ENCODE results near the gene KRTAP29-1.

GRCh38 chr17:41302981-41303380 is 330 bp upstream of the KRTAP29-1 start:
- TF ChIP-seq, protein P1, sequence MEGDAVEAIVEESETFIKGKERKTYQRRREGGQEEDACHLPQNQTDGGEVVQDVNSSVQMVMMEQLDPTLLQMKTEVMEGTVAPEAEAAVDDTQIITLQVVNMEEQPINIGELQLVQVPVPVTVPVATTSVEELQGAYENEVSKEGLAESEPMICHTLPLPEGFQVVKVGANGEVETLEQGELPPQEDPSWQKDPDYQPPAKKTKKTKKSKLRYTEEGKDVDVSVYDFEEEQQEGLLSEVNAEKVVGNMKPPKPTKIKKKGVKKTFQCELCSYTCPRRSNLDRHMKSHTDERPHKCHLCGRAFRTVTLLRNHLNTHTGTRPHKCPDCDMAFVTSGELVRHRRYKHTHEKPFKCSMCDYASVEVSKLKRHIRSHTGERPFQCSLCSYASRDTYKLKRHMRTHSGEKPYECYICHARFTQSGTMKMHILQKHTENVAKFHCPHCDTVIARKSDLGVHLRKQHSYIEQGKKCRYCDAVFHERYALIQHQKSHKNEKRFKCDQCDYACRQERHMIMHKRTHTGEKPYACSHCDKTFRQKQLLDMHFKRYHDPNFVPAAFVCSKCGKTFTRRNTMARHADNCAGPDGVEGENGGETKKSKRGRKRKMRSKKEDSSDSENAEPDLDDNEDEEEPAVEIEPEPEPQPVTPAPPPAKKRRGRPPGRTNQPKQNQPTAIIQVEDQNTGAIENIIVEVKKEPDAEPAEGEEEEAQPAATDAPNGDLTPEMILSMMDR (tag by site-specific recombination; IDR thresholded peaks at IDR 0.05): no peak
- TF ChIP-seq, protein P2, sequence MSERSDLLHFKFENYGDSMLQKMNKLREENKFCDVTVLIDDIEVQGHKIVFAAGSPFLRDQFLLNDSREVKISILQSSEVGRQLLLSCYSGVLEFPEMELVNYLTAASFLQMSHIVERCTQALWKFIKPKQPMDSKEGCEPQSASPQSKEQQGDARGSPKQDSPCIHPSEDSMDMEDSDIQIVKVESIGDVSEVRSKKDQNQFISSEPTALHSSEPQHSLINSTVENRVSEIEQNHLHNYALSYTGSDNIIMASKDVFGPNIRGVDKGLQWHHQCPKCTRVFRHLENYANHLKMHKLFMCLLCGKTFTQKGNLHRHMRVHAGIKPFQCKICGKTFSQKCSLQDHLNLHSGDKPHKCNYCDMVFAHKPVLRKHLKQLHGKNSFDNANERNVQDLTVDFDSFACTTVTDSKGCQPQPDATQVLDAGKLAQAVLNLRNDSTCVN (tag by site-specific recombination; optimal IDR thresholded peaks at IDR 0.05): no peak
- TF ChIP-seq ZBTB7A (tag by site-specific recombination; IDR thresholded peaks at IDR 0.05; ENCODE audit: low read depth): no peak
- TF ChIP-seq, protein P3, sequence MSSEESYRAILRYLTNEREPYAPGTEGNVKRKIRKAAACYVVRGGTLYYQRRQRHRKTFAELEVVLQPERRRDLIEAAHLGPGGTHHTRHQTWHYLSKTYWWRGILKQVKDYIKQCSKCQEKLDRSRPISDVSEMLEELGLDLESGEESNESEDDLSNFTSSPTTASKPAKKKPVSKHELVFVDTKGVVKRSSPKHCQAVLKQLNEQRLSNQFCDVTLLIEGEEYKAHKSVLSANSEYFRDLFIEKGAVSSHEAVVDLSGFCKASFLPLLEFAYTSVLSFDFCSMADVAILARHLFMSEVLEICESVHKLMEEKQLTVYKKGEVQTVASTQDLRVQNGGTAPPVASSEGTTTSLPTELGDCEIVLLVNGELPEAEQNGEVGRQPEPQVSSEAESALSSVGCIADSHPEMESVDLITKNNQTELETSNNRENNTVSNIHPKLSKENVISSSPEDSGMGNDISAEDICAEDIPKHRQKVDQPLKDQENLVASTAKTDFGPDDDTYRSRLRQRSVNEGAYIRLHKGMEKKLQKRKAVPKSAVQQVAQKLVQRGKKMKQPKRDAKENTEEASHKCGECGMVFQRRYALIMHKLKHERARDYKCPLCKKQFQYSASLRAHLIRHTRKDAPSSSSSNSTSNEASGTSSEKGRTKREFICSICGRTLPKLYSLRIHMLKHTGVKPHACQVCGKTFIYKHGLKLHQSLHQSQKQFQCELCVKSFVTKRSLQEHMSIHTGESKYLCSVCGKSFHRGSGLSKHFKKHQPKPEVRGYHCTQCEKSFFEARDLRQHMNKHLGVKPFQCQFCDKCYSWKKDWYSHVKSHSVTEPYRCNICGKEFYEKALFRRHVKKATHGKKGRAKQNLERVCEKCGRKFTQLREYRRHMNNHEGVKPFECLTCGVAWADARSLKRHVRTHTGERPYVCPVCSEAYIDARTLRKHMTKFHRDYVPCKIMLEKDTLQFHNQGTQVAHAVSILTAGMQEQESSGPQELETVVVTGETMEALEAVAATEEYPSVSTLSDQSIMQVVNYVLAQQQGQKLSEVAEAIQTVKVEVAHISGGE (tag by site-specific recombination; conservative IDR thresholded peaks at IDR 0.05; ENCODE audit: low read depth): no peak
- TF ChIP-seq ZNF645 (tag by site-specific recombination; IDR thresholded peaks at IDR 0.05): no peak
- no peak for TF ChIP-seq ZNF776 (tag by site-specific recombination; IDR thresholded peaks at IDR 0.05; ENCODE audit: borderline replicate concordance)
- TF ChIP-seq ZSCAN16 (tag by site-specific recombination; IDR thresholded peaks at IDR 0.05): no peak
- no peak for TF ChIP-seq SETDB1 (IDR thresholded peaks at IDR 0.05; ENCODE audit: insufficient read length, low read length)
- no peak for TF ChIP-seq ZNF148 (tag by site-specific recombination; IDR thresholded peaks at IDR 0.05; ENCODE audit: borderline replicate concordance)
- TF ChIP-seq ZFP3 (tag by site-specific recombination; IDR thresholded peaks at IDR 0.05; ENCODE audit: low read depth): no peak
- TF ChIP-seq ZNF677 (tag by site-specific recombination; IDR thresholded peaks at IDR 0.05): no peak
- no peak for TF ChIP-seq ZNF394 (tag by site-specific recombination; IDR thresholded peaks at IDR 0.05; ENCODE audit: borderline replicate concordance)
- TF ChIP-seq ZNF416 (tag by site-specific recombination; IDR thresholded peaks at IDR 0.05): no peak
- TF ChIP-seq, protein P4, sequence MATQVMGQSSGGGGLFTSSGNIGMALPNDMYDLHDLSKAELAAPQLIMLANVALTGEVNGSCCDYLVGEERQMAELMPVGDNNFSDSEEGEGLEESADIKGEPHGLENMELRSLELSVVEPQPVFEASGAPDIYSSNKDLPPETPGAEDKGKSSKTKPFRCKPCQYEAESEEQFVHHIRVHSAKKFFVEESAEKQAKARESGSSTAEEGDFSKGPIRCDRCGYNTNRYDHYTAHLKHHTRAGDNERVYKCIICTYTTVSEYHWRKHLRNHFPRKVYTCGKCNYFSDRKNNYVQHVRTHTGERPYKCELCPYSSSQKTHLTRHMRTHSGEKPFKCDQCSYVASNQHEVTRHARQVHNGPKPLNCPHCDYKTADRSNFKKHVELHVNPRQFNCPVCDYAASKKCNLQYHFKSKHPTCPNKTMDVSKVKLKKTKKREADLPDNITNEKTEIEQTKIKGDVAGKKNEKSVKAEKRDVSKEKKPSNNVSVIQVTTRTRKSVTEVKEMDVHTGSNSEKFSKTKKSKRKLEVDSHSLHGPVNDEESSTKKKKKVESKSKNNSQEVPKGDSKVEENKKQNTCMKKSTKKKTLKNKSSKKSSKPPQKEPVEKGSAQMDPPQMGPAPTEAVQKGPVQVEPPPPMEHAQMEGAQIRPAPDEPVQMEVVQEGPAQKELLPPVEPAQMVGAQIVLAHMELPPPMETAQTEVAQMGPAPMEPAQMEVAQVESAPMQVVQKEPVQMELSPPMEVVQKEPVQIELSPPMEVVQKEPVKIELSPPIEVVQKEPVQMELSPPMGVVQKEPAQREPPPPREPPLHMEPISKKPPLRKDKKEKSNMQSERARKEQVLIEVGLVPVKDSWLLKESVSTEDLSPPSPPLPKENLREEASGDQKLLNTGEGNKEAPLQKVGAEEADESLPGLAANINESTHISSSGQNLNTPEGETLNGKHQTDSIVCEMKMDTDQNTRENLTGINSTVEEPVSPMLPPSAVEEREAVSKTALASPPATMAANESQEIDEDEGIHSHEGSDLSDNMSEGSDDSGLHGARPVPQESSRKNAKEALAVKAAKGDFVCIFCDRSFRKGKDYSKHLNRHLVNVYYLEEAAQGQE (tag by site-specific recombination; IDR thresholded peaks at IDR 0.05): no peak

Data from HEK293 (cell line).